Measurements from ENCODE around the gene MUC12.
"Not testable (repeated sequence)": the region's sequence is repeated elsewhere in the genome, so short reads cannot be mapped to it uniquely, and the experiment has no call there.

The MUC12 gene

DNA sequence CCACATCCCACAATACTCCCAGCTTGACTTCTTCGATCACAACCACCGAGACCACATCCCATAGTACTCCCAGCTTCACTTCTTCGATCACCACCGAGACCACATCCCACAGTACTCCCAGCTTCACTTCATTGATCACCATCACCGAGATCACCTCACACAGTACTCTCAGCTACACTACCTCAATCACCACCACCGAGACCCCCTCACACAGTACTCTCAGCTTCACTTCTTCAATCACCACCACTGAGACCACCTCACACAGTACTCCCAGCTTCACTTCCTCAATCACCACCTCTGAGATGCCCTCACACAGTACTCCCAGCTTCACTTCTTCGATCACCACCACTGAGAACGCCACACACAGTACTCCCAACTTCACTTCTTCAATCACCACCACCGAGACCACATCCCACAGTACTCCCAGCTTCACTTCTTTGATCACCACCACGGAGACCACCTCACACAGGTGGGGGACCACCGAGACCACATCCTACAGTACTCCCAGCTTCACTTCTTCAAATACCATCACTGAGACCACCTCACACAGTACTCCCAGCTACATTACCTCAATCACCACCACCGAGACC, 11.4 kb upstream of the MUC12 start:
- no peak for DNase-seq

DNA sequence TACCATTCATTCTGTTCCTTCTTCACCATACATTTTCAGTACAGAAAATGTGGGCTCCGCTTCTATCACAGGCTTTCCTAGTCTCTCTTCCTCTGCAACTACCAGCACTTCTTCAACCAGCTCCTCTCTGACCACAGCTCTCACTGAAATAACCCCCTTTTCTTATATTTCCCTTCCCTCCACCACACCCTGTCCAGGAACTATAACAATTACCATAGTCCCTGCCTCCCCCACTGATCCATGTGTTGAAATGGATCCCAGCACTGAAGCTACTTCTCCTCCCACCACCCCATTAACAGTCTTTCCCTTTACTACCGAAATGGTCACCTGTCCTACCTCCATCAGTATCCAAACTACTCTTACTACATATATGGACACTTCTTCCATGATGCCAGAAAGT, 9.5 kb upstream of the MUC12 start:
- DNase-seq, result no peak

DNA sequence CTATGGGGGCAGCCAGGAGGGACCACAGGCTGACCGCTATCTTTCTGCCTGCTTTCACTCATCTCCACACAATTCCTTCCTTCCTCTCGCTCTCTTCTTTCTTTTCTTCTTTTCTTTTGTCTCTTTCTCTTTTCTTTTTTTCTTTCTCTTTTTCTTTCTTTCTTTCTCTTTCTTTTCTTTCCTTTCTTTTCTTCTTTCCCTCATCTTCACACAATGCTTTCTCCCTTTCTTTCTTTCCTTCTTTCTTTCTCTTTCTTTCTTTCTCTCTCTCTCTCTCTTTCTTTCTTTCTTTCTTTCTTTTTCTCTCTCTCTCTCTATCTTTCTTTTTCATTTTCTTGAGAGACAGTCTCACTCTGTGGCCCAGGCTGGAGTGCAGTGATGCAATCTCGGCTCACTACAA, 6.8 kb upstream of the MUC12 start:
- no peak for DNase-seq

DNA sequence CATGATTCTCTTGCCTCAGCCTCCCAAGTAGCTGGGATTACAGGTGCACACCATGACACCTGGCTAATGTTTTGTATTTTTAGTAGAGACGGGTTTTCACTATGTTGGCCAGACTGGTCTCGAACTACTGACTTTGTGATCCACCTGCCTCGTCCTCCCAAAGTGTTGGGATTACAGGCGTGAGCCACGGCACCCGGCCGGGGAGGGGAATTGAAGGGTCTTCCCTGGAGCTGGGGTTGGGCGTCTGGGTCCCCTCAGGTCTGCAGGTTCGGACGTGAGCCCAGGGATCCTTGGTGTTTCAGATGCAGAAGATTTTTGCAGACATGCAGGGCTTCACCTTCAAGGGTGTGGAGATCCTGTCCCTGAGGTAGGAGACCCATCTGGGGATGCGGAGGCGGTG, 6.0 kb upstream of the MUC12 start:
- DNase-seq, result no peak

DNA sequence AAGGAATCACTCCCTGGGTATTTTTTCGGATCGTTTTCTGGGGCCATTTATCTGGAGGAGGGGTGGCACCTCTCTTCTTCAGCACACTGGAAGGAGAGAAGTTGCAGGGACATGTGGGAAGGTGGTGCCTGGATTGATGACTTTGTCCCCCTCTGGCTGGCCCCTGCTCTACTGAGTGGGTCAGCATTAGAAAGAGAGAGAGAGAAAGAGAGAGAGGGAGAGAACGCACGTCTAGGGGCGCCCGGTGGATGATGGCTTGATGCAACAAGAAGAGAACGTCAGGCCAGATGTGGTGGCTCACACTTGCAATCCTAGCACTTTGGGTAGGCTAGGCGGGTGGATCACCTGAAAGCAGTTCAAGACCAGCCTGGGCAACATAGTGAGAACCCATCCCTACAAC, 5.5 kb upstream of the MUC12 start:
- DNase-seq, result no peak

DNA sequence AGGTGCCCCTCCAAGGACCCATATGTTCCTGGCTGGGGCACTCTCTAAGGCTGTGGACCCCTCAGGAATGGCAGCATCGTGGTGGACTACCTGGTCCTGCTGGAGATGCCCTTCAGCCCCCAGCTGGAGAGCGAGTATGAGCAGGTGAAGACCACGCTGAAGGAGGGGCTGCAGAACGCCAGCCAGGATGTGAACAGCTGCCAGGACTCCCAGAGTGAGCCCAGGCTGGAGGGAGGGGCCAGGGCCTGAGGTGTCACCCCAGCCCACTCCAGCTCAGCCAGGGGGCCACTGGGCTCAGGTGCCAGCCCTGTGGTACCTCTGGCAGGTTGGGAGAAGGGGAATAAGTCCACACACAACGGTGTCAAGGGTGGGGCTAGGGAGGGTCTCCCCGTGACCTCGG, 4.7 kb upstream of the MUC12 start:
- no peak for DNase-seq

DNA sequence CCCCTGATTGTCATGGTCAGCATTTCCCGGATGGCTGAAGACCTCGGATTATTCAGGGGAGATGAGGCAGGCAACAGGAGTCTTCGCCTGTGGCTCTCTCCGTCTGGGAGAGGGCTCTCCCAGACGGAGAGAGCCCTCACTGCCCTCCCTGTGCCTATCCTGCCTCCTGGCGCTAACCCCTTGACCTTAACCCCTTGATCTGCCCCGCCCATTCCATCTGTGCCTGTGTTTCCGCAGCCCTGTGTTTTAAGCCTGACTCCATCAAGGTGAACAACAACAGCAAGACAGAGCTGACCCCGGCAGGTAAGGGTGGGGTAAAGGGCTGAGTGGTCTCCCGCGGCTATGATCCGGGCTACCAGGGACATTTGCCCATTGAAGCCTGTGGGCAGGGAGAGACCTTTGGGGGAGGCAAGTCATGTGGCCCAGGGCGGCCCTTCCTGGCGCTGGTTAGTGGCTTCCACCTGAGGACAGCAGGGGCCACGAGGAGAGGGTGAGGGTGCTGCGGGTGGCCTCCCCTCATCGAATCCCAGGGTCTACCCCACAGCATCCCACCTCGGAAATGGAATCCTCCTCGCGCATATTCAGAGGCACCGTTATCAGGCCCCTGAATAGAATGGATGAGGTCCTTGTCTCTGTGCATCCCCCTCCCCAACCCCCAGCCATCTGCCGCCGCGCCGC, 4.2 kb upstream of the MUC12 start:
- no peak for DNase-seq

DNA sequence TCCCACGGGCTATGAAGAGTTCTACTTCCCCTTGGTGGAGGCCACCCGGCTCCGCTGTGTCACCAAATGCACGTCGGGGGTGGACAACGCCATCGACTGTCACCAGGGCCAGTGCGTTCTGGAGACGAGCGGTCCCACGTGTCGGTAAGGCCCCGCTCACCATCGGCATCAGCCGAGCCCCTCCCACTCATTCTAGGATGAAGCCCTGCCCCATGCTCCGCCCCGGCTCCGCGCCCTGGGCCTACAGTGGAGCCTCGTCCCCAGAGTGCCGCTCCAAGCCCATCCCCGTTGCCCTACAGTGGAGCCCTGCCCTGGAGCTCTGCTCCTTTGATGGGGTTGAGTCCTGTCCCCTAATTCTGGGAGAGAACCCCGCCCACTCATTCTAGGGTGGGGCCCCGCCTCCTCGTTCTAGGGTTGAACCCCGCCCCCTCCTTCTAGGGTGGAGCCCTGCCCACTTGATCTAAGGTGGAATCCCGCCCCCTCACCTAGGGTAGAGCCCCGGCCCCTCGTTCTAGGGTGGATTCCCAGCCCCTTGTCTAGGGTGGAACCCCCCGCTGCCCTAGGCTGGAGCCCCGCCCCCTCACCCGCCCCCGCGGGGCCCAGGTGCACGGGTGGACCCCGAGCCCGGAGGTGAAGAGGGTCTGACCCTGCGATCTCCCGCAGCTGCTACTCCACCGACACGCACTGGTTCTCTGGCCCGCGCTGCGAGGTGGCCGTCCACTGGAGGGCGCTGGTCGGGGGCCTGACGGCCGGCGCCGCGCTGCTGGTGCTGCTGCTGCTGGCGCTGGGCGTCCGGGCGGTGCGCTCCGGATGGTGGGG, 3.4 kb upstream of the MUC12 start:
- peak; percentile 60 for DNase-seq

DNA sequence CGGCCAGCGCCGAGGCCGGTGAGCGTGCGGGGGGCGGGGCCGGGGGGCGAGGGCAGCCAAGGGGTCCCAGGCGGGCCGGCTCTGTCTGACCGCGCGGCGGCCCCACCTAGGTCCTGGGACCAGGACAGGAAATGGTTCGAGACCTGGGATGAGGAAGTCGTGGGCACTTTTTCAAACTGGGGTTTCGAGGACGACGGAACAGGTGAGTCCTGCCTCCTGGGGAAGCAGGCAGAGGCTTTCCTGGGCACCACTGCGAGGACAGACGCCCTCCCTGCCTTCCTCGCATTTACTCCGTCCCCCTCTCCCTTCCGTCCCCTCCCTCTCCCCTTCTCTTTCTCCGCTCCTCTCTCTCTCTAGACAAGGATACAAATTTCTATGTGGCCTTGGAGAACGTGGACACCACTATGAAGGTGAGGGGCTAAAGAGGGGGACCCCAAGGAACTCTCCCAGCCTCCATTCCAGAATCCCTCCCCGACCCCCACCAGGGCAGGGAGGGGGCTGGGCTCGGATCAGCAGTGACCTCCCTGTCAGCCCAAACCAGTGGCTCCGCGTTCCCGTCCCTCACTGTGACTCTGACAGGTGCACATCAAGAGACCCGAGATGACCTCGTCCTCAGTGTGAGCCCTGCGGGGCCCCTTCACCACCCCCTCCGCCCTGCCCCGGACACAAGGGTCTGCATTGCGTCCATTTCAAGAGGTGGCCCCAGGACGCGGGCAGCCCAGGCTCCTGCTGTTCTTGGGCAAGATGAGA, 2.6 kb upstream of the MUC12 start:
- DNase-seq, result no peak

DNA sequence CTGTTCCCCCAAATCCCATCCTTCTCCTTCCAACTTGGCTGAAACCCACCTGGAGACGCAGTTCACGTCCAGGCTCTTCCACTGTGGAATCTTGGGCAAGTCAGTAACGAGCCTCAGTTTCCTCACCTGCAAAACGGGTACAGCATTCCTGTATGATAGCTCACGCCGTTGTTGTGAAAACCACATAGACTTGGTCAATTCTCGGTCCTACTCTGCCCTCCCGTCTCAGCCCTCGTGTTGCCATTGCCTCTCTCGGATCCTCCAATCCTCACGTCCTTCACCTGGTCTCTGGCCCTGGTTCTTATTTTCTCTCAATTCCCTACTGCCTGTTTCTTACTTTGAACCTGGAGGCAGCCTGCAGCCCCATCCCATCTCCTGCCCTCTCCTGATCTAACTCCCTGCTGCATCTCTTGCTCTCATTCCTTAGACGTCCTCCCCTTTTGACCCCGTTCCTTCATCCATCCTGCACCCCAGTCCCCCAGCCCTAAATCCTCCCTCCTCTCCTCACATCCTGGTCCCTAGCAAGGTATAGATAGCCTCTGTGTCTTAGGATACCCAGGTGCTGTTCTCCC, 2.0 kb upstream of the MUC12 start:
- DNase-seq, result no peak

DNA sequence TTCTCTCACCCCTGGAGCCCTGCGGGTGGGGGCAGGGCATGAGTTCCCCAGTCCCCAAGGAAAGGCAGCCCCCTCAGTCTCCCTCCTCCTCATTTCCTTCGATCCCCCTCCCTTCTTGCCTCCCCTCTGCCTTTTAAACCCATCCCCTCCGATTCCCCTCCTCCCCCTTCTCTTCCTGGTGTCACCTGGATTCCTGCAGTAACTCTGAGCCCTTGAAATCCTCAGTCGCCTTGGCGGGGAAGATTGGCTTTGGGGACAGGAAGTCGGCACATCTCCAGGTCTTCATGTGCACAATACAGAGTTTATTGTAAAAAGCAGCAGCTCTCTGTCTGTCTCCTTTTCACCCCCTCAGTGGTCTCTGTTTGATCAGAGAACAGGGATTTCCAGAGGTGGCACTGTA, 1.3 kb upstream of the MUC12 start:
- DNase-seq, result no peak

DNA sequence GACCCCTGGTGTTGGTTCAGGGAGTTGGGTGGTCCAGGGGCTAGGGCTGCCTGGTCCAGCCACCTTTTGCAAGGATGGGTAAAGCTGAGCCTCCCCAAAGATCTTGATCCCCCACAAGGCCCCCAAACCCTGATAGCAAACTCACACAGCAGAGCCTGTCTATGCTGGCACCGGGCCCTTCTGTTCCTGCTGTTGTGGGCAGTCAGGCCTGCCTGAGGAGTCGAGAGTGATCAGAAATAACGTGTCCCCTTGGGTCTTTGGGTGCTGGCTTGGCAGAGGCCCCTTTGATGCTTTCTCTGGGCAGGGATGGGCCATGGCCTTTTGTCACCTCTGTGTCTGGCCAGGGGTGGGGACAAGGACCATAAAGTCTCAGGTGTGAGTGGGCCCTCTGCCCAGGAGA, 715 bp upstream of the MUC12 start:
- no peak for DNase-seq

DNA sequence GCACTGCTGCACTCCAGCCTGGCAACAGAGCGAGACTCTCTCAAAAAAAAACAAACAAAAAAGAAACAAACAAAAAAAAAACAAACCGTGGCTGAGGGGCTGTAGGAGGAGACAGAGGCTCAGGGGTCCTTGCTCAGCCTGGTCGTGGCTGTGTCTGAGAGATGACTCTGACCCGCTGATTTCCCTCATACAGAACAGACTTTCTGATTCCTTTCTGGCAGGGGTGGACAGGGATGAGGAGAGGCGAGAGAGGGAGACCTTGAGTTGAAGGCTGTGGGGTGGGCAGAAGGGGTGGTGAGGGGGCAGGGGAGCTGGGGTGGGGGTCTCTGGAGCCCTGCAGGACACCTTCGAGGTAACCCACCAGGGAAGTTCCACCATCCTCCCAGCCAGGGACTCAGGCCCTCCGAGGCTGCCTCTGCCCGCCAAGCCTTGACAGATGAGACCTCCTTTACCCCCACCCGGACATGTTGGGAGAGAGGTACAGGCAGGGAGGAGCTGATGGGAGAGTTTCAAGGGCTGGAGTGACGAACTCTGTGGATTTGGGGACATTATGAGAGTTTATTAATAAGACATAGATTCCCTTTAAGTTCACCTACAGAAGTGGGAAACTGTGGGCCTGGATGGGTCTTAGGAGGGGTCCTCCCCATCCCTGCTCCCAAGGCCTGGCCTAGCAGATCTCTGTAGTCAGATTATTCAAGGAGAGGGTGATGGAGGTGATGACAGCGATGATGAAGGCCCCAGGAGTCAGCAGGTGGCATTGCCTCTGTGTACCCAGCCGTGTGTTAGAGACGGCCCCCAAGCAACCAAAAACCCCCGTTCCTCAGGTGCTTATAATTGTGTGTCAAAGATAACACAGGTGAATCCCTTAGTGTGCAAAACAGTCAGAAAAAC, 2.0 kb downstream of the MUC12 start:
- DNase-seq, result no peak

DNA sequence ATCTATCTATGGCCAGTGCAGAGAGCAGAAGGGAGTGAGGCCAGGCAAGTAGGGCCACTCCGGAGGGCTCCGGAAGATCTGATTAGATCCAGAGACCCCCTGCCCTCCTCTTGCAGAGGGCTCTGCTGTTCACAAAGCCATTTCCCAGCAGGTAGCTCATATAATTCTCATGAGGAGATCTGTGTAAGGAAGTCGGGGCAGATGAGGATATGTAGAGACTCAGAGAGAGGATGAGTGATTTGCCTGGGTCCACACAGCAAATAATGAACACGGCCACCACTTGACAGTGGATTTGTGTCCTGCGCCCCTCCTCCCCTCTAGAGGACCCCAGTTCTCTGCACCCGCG, 2.6 kb downstream of the MUC12 start:
- DNase-seq, result no peak

DNA sequence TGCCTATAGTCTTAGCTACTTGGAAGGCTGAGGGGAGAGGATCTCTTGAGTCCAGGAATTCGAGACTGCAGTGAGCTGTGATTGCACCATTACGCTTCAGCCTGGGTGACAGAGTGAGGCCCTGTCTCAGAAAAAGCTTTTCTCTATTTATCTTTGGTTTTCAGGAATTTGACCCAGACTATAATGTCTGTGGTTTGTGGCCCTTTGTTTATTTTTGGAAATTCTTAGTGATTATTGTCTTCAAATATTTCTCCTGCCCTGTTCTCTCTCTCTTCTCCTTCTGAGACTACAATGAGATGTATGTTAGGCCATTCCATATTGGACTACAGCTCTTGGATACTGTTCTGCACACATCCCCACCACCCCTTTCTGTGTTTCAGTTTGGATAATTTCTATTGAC, 4.7 kb downstream of the MUC12 start:
- DNase-seq, result no peak

DNA sequence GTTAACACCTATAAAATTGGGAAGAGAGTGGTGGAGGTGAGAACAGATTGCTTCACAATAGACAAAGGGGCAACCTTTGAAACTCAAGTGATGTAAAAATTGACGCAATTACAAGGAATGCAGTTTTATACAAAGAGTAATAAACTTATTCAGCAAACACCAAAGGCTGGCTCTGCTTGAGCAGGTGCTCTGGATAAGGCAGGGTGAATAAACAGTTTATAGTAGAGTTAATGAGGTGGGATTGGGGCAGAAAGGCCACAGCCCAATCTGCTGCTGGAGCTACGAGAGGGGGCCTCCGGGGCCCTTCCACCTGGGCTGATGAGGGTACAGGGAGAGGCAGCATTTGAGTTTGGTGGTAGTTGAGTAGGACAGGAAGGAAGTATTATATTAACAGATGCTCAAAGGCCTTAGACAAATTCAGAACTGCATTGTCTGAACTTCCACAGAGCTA, 6.0 kb downstream of the MUC12 start:
- DNase-seq, result no peak

DNA sequence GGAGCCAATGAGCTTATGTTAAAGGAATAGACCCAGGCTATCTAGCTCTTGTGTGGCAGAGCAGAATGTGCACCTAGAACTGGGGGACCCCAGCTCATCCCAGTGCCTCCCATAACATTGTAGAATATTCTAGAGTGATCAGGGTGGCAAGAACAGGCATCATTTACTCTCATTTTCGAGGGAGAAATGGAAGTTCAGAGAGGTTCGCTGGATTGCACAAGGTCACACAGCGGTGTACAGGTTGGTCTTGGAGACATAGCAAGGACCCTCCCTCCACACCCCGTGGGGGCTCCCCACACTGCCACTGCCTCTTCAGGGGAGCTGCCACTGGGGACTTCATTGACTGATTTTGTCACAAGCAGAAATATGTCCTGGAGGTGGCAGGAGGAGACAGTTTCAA, 8.9 kb downstream of the MUC12 start:
- DNase-seq, result no peak

DNA sequence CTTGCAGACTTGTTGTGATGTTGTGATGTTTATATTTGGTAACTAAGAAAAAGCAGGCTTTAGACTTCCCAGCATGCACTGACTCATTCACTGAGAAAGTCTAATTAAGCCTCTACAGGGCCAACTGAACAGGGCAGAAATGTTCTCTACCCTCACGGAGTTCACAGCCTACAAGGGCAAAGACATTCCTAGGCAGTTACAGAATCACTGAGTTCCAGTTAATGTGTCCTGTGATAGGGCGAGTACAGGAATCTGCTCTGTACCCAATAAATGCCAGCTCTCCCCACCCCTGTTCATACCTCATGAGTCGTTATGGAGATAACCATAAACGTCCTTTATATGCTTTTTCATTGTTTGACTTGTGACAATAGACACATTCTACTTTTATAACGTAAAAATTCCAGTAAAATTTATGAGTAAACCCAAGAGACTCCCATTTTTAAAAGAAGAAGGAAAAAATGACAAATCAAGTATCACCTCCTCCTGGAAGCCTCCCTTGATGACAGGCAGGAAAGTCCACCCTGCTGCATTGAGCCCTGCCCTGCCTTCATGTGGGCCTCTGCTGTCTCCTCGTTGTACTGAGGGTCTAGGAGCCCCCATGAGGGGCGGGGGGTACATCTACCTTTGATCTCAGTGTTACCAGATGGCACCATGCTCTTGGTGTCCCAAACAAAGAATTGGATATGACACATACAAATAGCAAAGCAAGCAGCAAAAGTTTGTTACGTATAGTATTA, 14.3 kb downstream of the MUC12 start:
- no peak for DNase-seq

DNA sequence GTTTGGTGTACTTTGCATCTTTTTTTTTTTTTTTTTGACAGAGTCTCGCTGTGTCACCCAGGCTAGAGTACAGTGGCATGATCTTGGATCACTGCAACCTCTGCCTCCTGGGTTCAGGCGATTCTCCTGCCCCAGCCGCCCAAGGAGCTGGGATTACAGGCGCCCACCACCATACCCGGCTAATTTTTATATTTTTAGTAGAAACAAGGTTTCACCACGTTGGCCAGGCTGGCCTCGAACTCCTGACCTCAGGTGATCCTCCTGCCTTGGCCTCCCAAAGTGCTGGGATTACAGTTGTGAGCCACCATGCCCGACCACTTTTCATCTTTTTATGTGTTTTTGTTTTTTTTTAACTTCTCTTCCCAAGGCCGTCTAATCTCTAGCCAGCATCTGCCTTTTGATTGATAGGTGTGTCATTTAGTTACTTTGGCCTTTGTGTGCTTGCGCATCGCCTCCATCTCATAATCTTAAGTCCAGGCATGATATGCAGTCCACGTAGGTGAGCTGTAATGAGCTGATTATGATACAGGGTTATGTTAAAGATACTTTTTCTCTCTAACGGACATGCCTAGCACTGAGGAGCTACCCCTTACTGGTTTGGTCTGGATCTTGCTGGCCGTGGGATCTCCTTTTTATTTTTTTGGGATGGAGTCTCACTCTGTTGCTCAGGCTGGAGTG, 15.0 kb downstream of the MUC12 start:
- DNase-seq, result not testable (repeated sequence)

DNA sequence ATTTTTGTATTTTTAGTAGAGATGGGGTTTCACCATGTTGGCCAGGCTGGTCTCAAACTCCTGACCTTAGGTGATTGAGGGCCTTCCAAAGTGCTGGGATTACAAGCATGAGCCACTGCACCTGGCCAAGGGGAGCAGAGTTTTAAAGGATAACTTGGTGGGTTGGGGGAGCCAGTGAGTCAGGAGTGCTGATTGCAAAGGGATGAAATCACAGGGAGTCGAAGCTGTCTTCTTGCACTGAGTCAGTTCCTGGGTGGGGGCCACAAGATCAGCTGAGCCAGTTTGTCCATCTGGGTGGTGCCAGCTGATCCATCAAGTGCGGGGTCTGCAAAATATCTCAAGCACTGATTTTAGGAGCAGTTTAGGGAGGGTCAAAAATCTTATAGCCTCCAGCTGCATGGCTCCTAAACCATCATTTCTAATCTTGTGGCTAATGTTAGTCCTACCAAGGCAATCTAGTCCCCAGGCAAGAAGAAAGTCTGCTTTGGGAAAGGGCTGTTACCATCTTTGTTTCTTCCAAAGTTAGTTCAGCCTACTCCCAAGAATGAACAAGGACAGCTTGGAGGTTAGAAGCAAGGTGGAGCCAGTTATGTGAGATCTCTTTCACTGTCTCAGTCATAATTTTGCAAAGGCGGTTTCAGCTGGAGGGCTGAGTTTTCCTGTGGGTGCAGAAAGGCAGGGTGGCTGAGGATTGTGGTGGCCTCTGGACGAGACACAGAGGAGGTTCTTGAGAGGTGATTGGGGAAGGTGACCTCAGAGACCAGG, 15.8 kb downstream of the MUC12 start:
- not testable (repeated sequence) for DNase-seq

Data from effector CD4-positive, alpha-beta T cell (primary cell).